Measurements from ENCODE around the gene TRIM9. TPM values are rescaled to one million over a fixed set of nuclear protein-coding genes. Genes with fewer than 3 reads are reported as not detected.

The TRIM9 gene
- 1.0 TPM for total RNA-seq

DNA sequence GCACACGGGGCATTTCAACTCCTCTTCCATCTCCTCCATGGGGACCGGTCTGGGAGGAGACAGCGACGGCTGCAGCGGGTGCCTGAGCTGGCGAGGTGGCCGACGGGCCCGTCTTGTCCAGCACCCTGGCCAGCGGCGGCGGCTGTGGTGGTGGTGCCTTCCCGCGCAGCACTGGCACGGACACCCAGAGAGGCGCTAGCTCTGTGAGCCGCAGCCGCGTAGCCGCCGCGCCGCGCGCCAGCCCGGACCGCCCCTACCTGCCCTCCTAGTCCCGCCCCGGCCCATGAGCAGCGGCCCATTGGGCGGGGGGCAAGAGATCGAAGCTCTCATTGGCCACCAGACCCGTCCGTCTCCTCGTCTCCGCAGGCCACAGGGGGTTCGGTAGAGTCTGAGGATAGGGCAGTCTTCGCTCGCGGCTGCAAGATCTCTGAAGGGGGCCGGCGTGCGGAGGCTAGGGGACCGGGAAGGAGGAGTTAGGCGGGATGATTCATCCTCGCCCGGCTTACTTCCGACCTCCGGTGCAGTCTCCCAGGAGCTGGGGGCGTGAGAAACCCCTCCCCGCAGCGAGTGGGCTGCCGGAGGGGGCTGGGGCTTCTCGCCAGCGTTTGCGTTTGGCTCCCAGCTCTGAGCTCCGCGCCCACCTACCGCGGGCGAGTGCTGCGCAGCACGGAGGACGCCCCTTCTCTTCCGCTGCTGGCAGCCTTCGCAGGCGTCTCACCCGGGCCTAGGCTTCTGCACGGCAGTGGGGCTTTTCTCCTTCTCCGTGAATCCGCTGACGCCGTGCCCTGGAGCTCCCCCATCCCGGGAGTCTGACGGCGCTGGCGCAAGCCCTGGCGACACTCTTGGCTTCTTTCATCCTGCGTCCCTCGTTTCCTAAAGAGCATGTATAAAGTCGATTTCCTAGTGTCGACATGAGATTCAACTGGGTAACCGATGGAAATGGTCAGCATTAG lies at the start of gene TRIM9:
TRIM9 (minus strand) TSS at position 205 of the 953 bp plus-strand sequence; CDS start at position 39, 166 bp downstream.
- peak within 1 kb of the TSS; percentile 23 for H3K27ac ChIP-seq (ENCODE audit: low read depth, low read length)

DNA sequence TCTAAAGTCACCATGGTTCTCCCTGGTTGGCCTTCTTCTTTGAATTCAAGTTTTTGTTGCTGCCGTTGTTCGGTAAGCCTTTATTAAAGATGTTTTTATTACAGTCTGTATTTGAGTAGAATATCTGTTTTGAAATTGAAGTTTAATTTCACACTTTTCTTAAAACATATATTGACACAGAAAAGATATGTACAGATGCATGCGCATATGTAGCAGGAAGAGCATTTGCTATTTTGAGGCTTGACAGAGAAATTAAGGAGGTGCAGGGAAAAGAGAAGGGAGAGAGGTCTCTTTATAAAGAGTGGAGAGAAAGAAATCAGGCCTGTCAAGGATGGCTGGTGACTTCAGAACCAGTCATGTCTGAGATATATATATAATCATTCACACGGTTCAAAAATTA lies 46.0 kb upstream of the TRIM9 start:
- no peaks in the 10 kb centered on the region for H3K36me3 ChIP-seq (ENCODE audit: control insufficient read depth in 3 of 3, insufficient read depth in 3 of 3, low read length in 3 of 3)
- H3K9me3 ChIP-seq (ENCODE audit: control insufficient read depth in 3 of 3, low read length in 3 of 3) = no peaks in the 10 kb centered on the region
- H3K9ac ChIP-seq (ENCODE audit: low read depth in 1 of 3, low read length in 3 of 3) = no peak overlapping the region
- no peaks in the 10 kb centered on the region for H3K4me1 ChIP-seq (ENCODE audit: control insufficient read depth in 3 of 3, insufficient read depth in 3 of 3, low read length in 3 of 3)
- H3K27me3 ChIP-seq (ENCODE audit: control insufficient read depth in 3 of 3, insufficient read depth in 3 of 3, low read length in 3 of 3) = no peaks in the 10 kb centered on the region
- H3K4me3 ChIP-seq (ENCODE audit: low read length in 3 of 3) = no peak overlapping the region
- H3K27ac ChIP-seq (ENCODE audit: low read depth, low read length) = no peak overlapping the region

More for the DNA sequence above, at the start of gene TRIM9:
- H3K36me3 ChIP-seq (ENCODE audit: control insufficient read depth in 3 of 3, insufficient read depth in 3 of 3, low read length in 3 of 3) = no peaks in the 10 kb centered on the region
- H3K4me1 ChIP-seq (ENCODE audit: control insufficient read depth in 3 of 3, insufficient read depth in 3 of 3, low read length in 3 of 3) = peaks cover 22 to 26% (median 23%) of the 10 kb centered on the region in 3 donors
- peak within 1 kb of the TSS; percentile 61 to 76 (median 69) for H3K9ac ChIP-seq (ENCODE audit: low read depth in 1 of 3, low read length in 3 of 3)
- H3K4me3 ChIP-seq (ENCODE audit: low read length in 3 of 3) = peak within 1 kb of the TSS; percentile 74 to 75 (median 75)
- no peaks in the 10 kb centered on the region for H3K9me3 ChIP-seq (ENCODE audit: control insufficient read depth in 3 of 3, low read length in 3 of 3)
- peaks cover 19 to 22% (median 21%) of the 10 kb centered on the region in 3 donors for H3K27me3 ChIP-seq (ENCODE audit: control insufficient read depth in 3 of 3, insufficient read depth in 3 of 3, low read length in 3 of 3)

DNA sequence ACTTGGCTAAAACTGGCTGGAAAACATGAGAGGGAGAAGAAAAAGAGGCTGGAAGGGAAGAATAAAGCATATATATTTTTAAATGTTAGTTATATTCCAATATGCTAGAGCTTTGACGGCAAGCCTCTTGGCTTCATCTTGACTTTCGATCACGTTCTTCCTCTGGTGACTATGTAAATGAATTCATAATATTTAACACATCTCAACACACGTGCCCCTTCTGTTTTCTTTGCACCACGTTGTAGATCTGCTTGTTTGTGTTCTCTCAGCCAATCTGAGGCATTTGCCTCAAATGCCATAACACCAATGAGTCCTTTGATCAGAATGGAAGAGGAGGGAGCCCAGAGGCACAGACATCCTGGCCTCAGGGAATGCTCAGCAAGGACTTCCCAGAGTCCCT lies 45.4 kb upstream of the TRIM9 start:
- H3K9me3 ChIP-seq (ENCODE audit: control insufficient read depth in 3 of 3, low read length in 3 of 3) = no peaks in the 10 kb centered on the region
- no peak overlapping the region for H3K4me3 ChIP-seq (ENCODE audit: low read length in 3 of 3)
- H3K27me3 ChIP-seq (ENCODE audit: control insufficient read depth in 3 of 3, insufficient read depth in 3 of 3, low read length in 3 of 3) = no peaks in the 10 kb centered on the region
- H3K36me3 ChIP-seq (ENCODE audit: control insufficient read depth in 3 of 3, insufficient read depth in 3 of 3, low read length in 3 of 3) = no peaks in the 10 kb centered on the region
- H3K9ac ChIP-seq (ENCODE audit: low read depth in 1 of 3, low read length in 3 of 3) = no peak overlapping the region
- no peaks in the 10 kb centered on the region for H3K4me1 ChIP-seq (ENCODE audit: control insufficient read depth in 3 of 3, insufficient read depth in 3 of 3, low read length in 3 of 3)
- no peak overlapping the region for H3K27ac ChIP-seq (ENCODE audit: low read depth, low read length)

DNA sequence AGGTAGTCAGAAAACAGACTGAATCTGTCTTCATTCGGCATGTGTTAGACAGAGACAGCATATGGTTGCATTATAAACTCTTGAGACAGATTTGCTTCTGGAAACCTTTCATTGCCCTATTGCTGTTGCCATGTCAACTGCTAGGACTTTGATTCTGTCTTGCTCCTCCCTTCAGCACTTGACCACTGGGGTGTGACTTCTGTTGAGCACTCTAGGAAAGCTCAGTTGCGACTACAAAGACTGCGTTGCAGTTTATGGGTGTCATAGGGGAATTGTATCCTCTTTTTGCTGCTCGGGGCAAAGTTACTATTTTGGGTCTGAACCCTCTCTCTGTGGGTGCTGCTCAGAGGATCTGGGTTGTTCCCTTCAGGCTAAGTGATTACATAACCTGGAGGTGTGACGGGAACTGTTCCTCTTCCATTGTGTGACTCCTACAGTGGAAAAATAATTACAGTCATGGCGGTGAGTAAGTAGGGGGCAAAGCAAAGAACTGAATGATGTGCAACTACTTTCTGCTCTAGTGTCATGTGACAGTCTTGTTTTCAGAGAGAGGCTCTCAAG lies 44.3 kb upstream of the TRIM9 start:
- no peak overlapping the region for H3K4me3 ChIP-seq (ENCODE audit: low read length in 3 of 3)
- H3K36me3 ChIP-seq (ENCODE audit: control insufficient read depth in 3 of 3, insufficient read depth in 3 of 3, low read length in 3 of 3) = no peaks in the 10 kb centered on the region
- no peak overlapping the region for H3K9ac ChIP-seq (ENCODE audit: low read depth in 1 of 3, low read length in 3 of 3)
- no peaks in the 10 kb centered on the region for H3K4me1 ChIP-seq (ENCODE audit: control insufficient read depth in 3 of 3, insufficient read depth in 3 of 3, low read length in 3 of 3)
- H3K9me3 ChIP-seq (ENCODE audit: control insufficient read depth in 3 of 3, low read length in 3 of 3) = no peaks in the 10 kb centered on the region
- H3K27ac ChIP-seq (ENCODE audit: low read depth, low read length) = no peak overlapping the region
- H3K27me3 ChIP-seq (ENCODE audit: control insufficient read depth in 3 of 3, insufficient read depth in 3 of 3, low read length in 3 of 3) = no peaks in the 10 kb centered on the region

DNA sequence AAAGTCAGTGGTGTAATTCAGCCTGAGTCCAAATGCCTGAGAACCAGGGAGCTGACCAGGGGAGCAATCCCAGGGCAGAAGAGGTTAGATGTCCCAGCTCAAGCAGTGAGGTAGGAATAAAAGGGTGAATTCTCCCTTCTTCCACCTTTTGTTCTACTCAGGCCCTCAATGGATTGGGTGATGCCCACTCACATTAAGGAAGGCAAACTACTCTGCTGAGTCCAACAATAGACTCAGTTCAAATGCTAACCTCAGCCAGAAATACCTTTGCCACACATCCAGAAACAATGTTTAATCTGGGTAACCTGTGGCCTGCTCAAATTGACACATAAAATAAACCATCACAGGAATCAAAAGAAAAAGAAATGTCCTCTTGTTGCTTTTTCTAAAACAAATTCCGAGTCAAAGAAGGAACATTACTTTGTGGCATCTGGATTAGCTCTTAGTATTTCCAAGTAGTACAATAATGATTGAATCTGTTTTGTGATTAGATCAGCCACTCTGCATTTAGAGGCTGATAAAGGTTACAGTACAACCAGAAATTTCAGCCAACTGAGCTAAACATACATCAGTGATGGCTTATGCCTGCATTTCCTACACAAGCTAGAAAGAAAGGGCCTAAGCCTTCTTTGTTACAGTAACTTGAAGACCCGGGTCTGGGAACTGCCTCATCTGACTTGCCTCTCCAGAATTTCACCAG lies 43.6 kb upstream of the TRIM9 start:
- no peaks in the 10 kb centered on the region for H3K4me1 ChIP-seq (ENCODE audit: control insufficient read depth in 3 of 3, insufficient read depth in 3 of 3, low read length in 3 of 3)
- no peak overlapping the region for H3K4me3 ChIP-seq (ENCODE audit: low read length in 3 of 3)
- no peaks in the 10 kb centered on the region for H3K9me3 ChIP-seq (ENCODE audit: control insufficient read depth in 3 of 3, low read length in 3 of 3)
- no peak overlapping the region for H3K27ac ChIP-seq (ENCODE audit: low read depth, low read length)
- H3K9ac ChIP-seq (ENCODE audit: low read depth in 1 of 3, low read length in 3 of 3) = no peak overlapping the region
- no peaks in the 10 kb centered on the region for H3K27me3 ChIP-seq (ENCODE audit: control insufficient read depth in 3 of 3, insufficient read depth in 3 of 3, low read length in 3 of 3)
- no peaks in the 10 kb centered on the region for H3K36me3 ChIP-seq (ENCODE audit: control insufficient read depth in 3 of 3, insufficient read depth in 3 of 3, low read length in 3 of 3)

DNA sequence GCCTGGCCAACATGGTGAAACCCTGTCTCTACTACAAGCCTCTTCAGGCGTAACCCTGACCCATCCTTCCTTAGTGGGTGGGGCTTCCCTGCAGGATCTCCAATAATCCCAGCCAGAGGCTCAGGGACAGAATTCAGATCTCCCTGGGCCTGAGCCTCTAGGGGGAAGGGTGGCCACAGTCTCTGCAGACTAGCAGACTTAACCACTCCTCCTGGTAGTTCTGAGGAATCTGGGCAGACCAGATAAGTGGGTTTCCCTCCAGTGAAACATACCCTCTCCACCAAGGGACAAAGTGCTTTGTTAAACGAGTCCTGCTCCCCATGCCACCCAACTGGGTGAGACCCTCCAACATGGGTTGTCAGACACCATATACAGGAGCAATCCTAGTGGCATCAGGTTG lies 36.6 kb upstream of the TRIM9 start:
- no peaks in the 10 kb centered on the region for H3K9me3 ChIP-seq (ENCODE audit: control insufficient read depth in 3 of 3, low read length in 3 of 3)
- no peaks in the 10 kb centered on the region for H3K36me3 ChIP-seq (ENCODE audit: control insufficient read depth in 3 of 3, insufficient read depth in 3 of 3, low read length in 3 of 3)
- no peak overlapping the region for H3K4me3 ChIP-seq (ENCODE audit: low read length in 3 of 3)
- H3K9ac ChIP-seq (ENCODE audit: low read depth in 1 of 3, low read length in 3 of 3) = no peak overlapping the region
- H3K27me3 ChIP-seq (ENCODE audit: control insufficient read depth in 3 of 3, insufficient read depth in 3 of 3, low read length in 3 of 3) = no peaks in the 10 kb centered on the region
- no peak overlapping the region for H3K27ac ChIP-seq (ENCODE audit: low read depth, low read length)
- no peaks in the 10 kb centered on the region for H3K4me1 ChIP-seq (ENCODE audit: control insufficient read depth in 3 of 3, insufficient read depth in 3 of 3, low read length in 3 of 3)

DNA sequence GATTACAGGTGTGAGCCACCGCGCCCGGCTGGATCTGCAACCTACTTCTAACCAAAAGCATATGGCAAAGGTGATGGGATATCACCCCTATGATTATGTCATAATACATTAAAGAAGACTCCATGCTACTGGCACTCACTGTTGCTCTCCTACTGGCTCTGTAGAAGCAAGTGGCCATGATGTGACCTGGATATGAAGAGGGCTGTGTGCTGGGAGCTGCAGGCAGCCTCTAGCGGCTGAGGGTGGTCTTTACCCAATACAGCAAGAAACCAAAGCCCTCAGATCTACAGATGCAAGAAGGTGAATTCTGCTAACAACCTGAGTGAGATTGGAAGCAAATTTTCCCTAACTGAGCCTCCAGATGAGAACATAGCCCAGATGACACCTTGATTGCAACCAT lies 34.2 kb upstream of the TRIM9 start:
- H3K9ac ChIP-seq (ENCODE audit: low read depth in 1 of 3, low read length in 3 of 3) = no peak overlapping the region
- no peak overlapping the region for H3K4me3 ChIP-seq (ENCODE audit: low read length in 3 of 3)
- no peaks in the 10 kb centered on the region for H3K27me3 ChIP-seq (ENCODE audit: control insufficient read depth in 3 of 3, insufficient read depth in 3 of 3, low read length in 3 of 3)
- no peaks in the 10 kb centered on the region for H3K9me3 ChIP-seq (ENCODE audit: control insufficient read depth in 3 of 3, low read length in 3 of 3)
- no peak overlapping the region for H3K27ac ChIP-seq (ENCODE audit: low read depth, low read length)
- no peaks in the 10 kb centered on the region for H3K4me1 ChIP-seq (ENCODE audit: control insufficient read depth in 3 of 3, insufficient read depth in 3 of 3, low read length in 3 of 3)
- H3K36me3 ChIP-seq (ENCODE audit: control insufficient read depth in 3 of 3, insufficient read depth in 3 of 3, low read length in 3 of 3) = no peaks in the 10 kb centered on the region

DNA sequence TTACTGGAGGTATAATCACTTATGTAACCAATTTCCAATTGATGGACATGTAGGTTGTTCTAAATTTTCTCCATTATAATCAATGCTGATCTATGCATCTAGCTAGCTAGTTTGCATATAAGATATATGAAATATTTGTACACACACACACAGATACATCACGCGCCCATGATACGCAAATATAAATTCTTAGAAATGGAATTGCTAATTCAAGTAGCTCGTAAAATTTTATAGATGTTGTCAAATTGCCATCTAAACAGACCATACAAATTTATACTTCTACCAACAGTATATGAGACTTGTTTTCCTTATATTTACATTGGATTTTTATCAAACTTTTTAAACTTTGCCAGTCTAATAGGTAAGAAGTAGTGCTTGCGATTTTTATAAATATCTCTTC lies 29.1 kb upstream of the TRIM9 start:
- H3K4me3 ChIP-seq (ENCODE audit: low read length in 3 of 3) = no peak overlapping the region
- H3K27me3 ChIP-seq (ENCODE audit: control insufficient read depth in 3 of 3, insufficient read depth in 3 of 3, low read length in 3 of 3) = no peaks in the 10 kb centered on the region
- H3K4me1 ChIP-seq (ENCODE audit: control insufficient read depth in 3 of 3, insufficient read depth in 3 of 3, low read length in 3 of 3) = no peaks in the 10 kb centered on the region
- H3K9ac ChIP-seq (ENCODE audit: low read depth in 1 of 3, low read length in 3 of 3) = no peak overlapping the region
- no peaks in the 10 kb centered on the region for H3K9me3 ChIP-seq (ENCODE audit: control insufficient read depth in 3 of 3, low read length in 3 of 3)
- no peaks in the 10 kb centered on the region for H3K36me3 ChIP-seq (ENCODE audit: control insufficient read depth in 3 of 3, insufficient read depth in 3 of 3, low read length in 3 of 3)
- H3K27ac ChIP-seq (ENCODE audit: low read depth, low read length) = no peak overlapping the region

DNA sequence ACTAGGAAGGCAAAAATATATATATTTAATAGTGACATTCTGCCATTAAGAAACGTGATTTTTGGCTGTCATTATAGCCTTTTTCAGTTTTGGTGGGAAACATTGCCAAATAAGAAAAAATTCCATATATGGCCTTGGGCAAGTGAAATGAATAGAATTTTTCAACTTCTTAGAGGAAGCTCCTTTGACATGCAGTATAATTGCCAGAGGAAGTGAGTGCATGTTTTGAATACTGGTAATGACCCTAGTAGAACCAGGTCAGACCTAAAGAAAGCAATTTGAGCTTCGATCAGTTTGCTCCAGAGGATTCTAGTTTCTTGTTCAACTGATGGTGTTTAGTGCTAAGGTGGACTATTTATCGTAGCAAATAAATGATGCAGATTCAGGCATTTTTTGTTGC lies 26.2 kb upstream of the TRIM9 start:
- H3K9me3 ChIP-seq (ENCODE audit: control insufficient read depth in 3 of 3, low read length in 3 of 3) = no peaks in the 10 kb centered on the region
- H3K27ac ChIP-seq (ENCODE audit: low read depth, low read length) = no peak overlapping the region
- no peaks in the 10 kb centered on the region for H3K4me1 ChIP-seq (ENCODE audit: control insufficient read depth in 3 of 3, insufficient read depth in 3 of 3, low read length in 3 of 3)
- no peaks in the 10 kb centered on the region for H3K36me3 ChIP-seq (ENCODE audit: control insufficient read depth in 3 of 3, insufficient read depth in 3 of 3, low read length in 3 of 3)
- H3K4me3 ChIP-seq (ENCODE audit: low read length in 3 of 3) = no peak overlapping the region
- no peak overlapping the region for H3K9ac ChIP-seq (ENCODE audit: low read depth in 1 of 3, low read length in 3 of 3)
- H3K27me3 ChIP-seq (ENCODE audit: control insufficient read depth in 3 of 3, insufficient read depth in 3 of 3, low read length in 3 of 3) = no peaks in the 10 kb centered on the region
